T1000 (cell line): ENCODE results near the gene INSC.

Experiments
- DNase-seq: peaks from one replicate; lab custom pipeline; 2025; ENCODE audit warnings: mixed read lengths; lab: John Stamatoyannopoulos, UW

Gene INSC

DNA sequence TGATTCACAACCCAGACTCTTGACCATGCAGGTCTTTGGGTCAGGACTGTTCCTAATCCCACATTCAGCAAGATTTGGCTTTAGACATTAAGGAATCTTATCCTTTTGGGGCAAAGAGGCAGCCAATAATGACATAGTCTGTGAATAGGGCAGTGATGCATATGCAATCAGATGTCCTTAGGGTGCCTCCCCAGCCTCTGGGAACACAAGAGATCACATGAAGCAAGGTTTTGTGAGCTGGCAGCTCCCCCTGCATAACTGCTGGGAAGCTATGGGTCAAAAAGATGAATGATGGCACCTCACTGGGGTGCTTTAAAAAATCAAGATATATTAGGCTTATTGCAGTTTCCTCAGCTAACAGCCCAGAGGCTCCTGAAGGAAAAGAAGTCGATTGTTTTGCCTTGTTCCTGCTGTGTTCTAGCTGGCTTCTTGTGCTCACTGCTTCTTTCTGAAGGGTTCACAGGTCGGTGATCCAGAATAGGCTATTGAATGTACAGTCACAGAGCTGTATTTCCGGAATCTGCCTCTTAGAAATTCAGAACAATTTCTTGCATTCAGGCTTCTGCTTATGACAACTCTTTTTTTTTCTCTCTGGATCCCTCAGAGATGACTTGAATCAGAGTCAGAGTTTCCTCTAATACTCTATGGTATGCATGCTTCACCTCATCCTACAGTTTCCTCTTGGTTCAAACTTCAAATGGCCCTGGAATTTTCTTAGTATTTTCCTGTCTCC is 31.7 kb downstream of the INSC start:
- DNase-seq, result no peak

DNA sequence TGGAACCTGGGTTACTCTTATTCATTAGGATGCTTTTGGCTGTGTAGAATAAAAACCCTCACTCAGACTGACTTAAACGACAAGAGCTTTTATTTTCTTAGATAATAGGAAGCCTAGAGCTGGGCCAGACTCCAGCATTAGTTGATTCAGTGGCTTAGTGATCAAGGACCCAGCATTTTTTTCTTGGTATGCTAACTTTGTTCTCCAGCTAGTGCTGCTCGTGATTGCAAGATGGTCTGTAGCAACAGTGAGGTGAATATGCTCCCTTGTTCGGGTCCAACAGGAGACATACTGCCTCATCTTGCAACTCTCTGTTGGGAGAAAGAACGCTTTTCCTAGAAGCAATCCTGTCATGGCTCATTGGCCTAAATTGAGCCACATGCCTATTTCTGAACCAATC is 33.4 kb downstream of the INSC start:
- DNase-seq, result no peak

DNA sequence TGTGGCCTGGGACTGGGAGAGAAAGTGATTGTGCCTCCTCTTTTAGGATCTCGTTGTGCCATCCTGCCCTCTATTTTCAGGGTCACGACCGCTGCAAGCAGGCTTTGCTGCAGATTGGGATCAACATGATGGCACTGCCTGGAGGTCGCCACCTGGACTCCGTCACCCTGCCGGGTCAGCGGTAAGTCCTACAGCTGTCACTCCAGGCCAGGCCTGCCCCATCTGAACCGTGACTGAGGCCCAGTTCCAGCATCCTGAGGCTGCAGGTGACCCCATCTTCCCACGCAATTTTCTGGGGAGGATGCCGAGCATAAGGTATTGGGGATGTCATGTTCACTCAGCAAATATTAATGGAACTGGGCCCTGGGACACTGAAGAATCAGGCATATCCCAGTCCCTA is 34.3 kb downstream of the INSC start:
- DNase-seq, result no peak

DNA sequence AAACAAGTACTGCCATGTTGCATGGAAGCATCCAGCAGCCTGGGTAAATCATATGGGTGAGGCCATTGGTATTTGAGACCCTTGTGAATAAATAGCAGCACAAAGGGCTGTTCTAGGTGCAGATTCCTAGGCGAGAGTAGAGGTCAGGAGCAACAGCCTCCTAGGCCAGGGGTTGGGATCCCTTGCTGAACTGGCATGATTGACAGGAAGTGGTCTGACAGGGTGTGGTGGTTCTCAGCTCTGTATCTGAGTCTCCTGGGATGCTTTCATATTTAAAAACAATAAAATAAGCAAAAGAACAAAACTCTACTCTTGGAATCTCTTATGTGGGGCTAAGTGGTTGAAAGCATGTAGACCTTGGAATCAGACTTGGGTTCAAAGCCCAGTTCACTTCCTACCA is 35.8 kb downstream of the INSC start:
- no peak for DNase-seq

DNA sequence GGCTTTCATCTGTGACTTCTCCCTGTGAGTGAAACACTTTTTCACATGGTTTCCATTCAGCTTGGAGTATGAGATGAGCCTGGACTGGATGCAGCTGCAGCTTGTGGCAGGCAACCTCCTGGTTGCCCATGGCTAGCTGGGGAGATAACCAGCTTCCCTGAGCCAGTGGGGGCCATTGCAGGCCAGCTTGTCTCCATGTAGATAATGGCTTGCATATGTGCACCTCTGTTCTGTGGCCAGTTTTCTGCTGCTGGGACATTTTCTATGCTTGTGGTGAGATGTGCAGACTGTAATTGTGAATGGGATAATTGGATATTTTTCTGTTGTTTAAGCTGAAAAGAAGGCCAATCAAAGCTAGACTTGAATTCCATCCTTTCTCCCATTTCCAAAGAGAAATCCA is 38.5 kb downstream of the INSC start:
- no peak for DNase-seq

DNA sequence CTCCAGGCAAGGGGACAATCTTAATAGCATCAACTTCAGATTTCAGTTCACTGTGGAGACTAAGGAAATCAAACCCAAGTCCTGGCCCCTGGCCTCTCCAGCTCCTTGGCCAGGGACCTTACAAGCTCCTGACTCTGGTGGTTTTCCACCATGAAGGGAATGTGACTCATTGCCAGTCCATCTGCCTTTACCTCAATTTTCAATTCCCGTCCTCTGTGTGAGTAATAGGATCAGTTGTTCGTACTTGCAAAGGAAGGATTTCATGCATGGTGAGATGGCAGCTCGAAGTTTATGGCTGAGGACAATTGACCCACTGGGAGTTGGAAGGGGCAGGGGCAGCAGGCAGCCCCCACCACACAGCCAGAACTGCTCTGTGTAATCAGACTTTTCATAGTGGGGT is 42.5 kb downstream of the INSC start:
- DNase-seq, result no peak

DNA sequence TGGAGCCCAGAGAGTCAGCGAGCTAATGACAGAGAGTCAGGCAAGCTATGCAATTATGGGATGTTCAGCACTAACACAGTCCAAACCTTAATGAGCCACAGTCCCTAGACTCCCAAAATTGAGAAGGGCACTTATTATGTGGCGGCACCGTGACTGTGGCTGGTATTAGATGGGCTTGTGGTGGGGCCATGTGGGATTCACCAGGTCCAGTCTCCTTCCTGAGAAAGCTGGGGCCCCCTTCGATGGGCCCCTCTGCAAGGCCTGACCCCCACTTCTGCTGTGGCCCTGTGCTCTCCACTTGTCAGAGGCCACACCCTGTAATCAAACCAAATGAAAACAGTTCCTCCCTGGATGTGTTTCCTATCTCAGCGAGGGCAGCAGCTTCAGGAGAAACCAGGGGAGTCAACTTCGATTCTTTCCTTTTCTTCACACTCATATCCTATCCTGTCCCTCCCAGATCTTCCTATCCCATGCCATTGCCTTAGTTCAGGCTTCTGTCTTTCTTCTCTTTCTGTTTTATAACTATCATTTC is 42.9 kb downstream of the INSC start:
- DNase-seq, result no peak

DNA sequence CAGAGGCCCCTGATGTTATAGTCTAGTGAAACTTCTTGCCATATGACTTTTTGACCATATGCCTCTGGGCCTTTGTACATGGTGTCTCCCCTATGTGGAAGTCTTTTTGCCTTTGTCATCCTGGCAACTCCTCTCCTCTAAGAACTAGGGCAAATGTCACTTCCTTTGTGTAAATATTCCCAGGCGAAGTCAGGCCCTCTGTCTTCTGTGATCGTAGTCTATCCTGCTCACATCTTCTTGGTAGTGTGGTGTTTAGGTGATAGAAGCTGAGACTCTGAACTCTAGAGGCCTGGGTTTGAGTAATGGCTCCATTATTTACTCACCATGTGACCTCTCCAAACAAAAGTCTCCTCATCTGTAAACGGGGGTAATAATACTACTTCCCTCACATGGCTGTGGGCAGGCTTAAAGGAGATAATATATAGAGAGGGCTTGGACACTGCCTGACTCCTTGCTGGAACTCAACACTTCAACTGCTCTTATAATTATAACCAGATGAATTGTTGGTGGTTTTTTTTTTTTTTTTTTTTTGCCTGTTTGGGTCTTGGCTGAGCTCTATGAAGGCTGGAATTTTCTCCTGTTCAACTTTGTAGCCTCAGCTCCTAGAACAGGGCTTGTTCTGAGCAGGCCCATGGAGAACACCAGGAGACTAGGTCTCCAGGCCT is 43.8 kb downstream of the INSC start:
- DNase-seq, result no peak

DNA sequence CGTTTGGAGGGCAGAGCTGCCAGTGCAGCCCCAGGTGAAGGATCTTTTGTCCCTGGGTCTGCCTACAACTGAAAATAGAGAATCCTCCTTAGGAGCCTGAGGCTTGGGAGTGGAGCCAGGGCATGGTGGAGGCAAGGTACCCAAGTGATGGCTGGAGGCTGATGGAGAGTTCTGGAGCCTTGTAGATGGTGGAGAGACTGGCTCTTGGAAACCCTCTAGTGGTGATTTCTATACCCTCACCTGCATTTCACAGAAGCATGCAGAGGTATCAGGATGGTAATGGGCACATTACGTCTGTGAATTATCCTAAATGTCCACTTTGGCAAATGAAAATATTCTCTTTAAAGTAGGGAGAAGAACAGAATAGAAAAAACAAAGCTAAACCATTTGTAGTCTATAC is 44.4 kb downstream of the INSC start:
- no peak for DNase-seq

DNA sequence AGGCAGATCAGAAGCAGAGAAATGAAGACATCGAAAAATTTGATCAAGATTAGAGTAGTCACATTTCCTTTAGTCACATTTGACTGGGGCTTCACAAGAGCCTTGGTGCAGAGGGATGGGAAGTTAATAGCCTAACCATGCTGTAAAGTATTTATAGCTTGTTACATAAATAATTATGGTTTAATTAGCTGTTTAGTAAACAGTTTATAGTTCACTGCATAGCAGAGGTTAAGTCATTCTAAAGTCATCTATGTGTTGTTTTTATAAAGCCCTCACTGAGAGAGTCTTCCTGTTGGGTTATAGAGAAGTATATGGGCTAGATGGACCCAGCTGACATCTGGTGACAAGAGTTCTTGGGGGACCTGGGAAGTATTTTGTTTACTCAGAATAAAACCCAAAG is 47.1 kb downstream of the INSC start:
- DNase-seq, result no peak

DNA sequence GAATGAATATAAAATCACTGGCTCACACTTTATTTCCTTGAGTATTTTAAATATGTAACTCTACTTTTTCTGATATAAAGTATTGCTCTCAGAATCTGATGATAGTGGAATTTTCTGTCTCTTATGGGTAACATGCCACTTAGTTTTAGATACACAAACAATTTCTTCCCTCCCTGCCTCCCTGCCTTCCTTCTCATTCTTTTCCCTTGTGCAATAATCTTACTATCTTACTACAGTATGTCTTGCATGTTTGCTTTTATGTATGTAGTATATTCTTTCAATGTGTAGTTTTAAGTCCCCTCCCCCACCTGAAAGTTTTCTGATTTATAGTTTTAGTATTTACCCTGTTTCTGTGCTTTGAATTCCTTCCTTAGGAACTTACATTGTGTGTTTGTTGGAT is 48.4 kb downstream of the INSC start:
- DNase-seq, result no peak

DNA sequence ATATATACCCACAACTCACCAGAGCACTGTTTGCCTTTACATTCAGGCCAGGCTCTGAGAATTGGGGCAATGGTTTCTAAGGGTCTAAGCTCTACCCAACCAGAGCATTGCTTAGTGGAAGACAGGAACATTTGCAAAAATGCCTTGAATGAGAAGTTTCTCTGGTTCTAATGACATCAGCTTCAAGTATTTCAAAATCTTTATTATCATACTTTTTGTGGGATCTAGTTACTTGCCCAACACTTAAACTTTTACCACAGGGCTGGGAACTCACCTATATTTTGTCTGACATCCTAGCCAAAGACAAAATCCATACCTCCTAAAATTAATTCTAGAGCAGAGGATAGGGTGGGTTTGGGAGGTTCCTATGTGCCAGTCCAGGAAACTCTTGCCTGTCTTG is 51.5 kb downstream of the INSC start:
- no peak for DNase-seq

DNA sequence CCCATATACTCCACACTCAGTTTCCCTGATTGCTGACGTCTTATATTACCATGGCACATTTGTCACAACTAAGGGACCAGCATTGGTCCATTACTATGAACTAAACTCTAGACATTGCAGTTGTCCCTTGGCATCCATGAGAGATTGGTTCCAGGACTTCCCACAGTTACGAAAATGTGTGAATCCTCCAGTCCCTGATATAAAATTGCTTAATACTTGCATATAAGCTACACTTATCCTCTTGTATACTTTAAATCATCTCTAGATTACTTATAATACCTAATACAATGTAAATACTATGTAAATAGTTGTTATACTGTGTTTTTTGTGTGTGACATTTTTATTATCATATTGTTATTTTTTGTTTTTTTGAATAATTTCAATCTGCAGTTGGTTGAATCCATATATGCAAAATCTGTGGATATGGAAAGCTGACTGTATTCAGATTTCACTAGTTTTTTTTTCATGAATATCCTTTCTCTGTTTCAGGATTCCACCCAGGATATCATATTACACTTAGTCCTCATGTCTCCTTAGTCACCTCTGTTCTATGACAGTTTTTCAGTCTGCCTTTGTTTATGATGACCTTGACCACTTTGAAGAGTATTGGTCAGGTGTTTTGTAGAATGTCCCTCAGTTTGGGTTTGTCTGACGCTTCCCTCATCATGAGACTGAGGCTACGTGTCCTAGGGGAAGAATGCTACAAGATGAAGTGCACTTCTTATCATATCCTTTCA is 55.3 kb downstream of the INSC start:
- no peak for DNase-seq

DNA sequence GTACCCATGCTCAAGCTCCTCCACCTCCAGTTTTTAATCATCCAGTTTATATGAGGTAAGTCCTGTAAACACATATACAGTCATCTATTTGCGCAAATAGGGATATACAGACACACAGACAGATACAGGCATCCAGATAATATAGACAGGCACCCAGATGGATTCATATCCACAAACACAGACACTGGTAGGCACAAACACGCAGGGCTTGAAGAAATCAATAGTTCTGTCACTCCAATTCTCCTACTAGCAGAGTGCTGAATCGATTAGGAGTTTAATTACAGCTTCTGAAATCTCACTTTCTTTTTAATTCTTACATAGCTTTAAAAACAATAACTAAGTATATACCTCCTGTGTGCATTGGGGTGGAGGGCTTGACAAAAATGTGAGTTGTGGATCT is 56.0 kb downstream of the INSC start:
- no peak for DNase-seq

DNA sequence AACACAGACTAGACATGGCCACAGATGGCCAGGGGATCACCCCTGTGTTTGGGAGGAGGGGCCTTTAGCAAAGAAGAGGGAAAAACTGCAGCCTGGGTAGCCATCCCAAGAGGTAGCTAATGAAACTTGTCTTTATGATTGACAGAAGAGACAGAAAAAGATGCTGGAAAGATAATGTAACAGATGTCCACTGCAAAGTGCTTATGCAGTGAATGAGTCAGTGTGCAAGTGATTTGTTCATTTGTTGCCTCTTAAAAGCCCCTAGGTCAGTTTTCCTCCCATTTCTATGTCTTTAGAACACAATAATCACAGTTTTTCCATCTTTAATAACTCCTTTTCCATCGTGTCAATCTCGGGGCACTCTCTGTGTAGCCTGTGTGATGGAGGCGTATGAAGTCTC is 57.2 kb downstream of the INSC start:
- no peak for DNase-seq

DNA sequence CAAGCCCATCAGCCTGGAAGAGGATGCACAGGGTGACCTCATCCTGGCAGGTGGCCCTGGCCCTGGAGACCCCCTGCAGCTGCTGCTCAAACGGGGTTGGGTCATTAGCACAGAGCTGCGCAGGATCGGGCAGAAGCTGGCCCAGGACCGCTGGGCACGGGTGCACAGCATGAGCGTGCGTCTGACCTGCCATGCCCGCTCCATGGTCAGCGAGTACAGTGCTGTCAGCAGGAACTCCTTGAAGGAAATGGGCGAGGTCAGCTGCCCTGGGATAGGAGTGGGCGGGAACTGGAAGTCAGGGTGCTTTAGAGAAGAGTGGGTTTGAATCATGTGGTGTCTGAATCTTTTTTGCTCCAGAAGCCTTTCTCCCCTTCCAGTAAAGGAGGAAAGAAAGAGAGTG is 61.1 kb downstream of the INSC start:
- no peak for DNase-seq

DNA sequence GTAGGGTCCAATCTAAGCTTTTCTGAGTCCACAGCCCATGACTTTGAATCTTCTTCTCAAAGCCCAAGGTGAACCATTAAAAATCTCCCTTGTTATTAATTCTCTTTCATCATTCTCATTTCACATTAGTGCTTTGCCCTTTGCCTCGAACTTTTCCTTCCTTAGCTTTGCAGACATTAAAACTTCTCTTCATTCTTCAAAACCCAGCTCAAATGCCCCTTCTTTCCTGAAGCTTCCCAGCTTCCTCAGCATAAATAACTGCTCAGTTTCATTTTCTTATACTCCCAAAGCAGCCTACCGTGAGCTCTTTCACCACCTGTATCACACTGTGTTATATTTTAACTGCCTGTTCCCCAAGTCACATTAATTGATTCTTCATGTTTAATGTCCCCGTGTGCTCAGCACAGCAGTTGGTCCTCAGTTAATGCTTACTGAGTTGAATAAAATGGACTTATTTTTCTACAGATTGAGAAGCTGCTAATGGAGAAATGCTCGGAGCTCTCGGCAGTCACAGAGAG is 62.0 kb downstream of the INSC start:
- DNase-seq, result no peak

DNA sequence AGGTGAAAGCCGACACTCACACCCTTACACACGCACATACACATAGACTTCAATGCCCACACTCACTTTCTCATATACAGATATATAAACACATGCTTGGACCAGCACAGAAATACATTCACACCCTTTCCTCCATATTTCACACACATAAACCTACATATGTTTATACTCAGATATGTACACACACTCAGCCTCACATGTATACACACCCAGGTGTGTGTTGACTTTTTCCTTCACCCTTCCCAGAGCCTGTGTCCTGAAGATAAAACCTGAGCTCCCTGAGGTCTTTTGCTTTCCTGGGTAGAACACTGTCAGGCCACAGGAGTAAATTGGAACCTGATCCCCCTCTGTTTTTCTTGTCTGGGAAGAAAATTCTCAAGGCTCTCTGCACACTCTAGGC is 62.8 kb downstream of the INSC start:
- no peak for DNase-seq

DNA sequence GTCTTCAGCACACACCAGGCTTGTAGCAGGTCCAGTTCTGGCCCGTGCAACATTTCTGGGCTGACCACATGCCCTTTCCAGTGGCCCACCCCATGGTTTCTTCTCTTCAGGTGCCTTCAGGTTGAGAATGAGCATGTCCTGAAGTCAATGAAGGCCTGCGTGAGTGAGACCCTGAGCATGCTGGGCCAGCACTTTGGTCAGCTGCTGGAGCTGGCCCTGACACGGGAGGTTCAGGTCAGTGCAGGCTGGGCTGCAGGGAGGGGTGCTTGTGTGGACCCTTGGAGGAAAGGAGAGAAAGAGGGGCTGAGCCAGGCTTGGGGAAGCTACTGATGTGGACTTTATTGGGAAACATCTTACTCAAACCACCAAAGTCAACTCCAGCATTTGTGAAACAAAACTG is 63.5 kb downstream of the INSC start:
- no peak for DNase-seq

DNA sequence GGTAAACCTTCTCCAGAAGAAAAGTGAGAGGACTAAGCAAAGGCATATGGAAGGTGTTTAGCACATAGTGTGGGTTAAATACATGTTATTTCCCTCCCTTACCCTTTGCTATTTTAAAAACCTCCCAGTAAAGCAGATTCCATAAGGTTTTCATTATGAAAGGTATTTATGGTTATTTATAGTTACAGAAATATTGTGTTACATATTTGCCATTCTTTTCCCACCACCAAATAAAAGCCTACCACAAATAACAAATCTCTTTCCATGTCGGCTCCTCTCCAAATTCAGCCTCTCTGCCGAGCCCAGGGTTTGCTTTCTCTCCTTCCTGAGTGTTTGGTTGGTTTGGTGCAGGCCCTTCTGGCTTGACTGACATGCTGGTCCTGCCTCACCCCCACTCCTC is 64.4 kb downstream of the INSC start:
- DNase-seq, result no peak

DNA sequence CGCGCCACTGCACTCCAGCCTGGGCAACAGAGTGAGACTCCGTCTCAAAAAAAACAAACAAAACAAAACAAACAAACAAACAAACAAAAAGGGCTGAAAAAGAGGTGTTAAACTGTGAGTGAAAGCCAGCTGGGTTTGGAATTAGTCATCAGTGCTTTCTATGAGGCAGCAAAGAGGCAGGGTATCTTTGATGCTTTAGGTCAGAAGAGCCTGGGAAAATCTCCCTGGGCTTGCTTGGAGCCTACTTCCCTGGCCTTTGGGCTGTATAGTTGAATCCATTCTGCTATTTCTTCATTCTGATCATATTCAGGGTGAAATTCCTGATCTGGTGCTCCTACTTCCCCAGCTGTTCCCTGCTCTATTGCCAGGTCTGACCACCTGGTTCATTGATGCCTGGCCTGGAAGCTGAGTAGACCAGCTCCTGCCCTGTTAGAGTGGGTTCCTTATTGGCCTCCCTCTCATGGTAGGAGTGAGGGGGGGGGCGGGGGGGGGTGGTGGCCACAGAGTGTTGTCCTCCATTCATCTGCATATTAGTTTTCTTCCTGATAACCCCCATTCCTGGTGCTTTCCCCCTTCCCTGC is 65.6 kb downstream of the INSC start:
- DNase-seq, result no peak

DNA sequence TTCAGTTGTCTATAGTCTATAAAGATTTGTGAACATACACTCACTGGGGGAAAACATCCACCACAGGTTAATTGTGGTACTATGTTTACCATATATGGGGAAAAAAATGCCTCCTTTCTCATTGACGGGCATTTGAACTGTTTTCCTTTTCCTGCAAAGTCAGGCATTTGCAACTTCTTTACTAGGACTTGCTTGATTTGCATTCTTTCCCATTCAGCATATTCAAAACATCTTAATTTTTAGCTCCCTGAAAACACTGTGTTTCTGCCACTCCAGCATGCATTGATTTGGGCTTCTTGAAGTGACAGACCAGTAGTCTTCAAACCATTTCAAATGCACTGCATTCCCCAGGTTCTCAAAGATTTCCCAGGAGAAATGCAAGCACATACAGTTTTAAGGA is 67.6 kb downstream of the INSC start:
- DNase-seq, result no peak

DNA sequence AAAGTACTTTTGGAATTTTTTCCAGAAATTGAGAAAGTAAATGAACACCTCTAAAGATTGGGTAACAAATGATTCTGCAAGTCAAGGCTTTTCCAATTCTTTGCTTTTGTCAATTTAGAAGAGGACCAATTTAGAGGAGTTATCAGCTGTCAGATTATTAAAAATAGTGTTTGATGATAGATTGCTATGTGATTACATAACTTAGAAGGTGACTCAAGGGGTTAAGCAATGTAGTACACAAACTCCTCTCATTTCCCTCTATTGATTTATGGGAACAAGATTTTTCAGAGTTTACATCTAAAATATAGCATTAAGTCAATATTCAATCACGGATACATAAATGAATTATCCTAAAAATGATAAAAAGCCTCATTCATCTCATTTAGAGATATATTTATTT is 70.3 kb downstream of the INSC start:
- DNase-seq, result no peak
